GM18868 (cell line): ENCODE data around the gene FHOD1.

ENCODE experiments used
- ATAC-seq: cut with Tn5 transposase; IDR thresholded peaks from one replicate; pipeline ENCODE4 v1.9.1; 2021; ENCODE audit warnings: mild to moderate bottlenecking, moderate library complexity; ENCODE audit not compliant: unreplicated experiment

Gene FHOD1

GRCh38 chr16:67277999-67278772, 30.9 kb upstream of the FHOD1 start:
- ATAC-seq, result no peak

DNA sequence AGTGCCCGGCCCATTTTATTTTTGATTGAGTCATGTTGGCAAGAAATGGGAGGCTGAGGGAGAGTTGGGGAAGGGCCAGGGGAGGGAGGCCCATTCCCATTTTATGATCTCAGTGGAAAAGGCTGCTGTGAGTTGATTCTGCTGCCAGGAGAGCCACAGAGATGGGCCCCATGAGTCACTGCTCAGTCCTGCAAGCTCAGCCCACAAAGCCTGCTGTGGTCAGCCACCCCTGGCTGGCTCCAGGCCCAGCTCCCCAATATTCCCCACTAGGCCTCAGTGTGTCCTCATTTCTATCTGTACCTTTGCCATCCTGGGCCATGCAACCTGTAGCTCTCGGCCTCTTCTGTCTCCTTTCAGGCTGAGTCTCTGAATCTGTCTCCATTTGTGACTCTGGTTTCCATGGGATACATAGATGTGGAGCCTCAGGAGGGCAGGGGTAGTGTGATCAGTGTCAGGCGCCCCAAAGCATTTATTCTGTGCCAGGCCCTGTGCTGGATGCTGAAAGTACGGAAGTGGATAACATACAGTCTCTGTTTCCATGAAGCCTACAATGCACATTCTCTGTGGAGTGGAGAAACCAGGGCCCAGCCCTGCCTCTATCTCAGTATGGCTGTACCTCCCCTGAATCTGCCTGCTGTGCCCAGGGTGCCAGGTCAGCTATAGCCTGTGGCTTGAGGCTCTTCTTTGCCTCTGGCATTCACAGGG, 30.2 kb upstream of the FHOD1 start:
- no peak for ATAC-seq

DNA sequence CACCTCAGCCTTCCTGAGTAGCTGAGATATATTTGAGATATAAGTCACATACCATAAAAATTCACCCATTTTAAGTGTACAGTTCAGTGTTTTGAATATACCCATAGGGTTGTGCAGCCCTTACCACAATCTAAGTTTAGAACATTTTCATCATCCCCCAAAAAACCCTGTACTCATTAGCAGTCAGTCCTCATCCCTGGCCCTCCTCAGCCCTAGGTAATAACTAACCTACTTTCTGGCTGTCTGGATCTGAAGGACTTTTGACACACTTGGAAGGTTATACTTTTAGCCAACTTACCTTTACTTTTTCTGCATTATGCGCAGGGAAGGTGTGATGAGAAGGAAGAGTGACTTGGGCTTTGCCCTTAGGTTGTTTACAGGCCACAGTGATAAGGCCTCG, 28.0 kb upstream of the FHOD1 start:
- no peak for ATAC-seq

DNA sequence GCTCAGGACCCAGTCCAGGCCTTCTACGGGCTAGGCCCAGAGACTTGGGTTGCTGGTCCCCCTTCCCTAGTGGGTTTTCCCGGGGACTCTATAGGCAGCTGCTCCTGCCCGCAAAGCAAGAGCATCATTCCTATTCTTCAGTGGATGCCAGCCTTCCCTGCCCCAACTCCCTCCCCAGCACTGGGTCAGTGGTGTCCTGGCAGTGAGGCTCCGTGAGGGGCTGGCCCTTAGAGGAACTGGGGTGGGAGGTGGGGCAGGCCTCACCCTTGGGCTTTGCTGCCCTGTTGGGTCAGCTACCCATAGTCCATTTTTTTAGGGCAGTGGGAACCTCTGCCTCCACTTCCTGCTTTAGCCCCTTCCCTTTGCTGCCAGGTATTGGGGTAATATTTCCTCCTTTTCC, 24.2 kb upstream of the FHOD1 start:
- no peak for ATAC-seq

DNA sequence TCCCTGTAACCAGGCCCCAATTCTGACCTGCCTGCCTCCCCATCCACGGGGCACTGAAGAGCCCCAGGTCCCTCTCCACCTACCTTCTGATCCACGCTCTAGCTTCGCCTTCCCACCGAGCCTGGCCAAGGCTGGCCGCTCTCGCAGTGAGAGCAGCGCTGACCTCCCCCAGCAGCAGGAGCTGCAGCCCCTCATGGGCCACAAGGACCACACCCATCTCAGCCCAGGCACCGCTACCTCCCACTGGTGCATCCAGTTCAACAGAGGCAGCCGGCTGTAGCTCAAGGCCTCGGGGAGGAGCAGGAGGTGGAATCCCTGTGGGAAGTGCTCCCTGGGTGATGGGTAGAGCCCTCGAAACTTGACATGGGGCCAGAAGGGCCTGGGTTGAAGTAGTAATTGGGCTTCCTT, 23.7 kb upstream of the FHOD1 start:
- no peak for ATAC-seq

GRCh38 chr16:67269766-67270165, 22.5 kb upstream of the FHOD1 start:
- no peak for ATAC-seq

DNA sequence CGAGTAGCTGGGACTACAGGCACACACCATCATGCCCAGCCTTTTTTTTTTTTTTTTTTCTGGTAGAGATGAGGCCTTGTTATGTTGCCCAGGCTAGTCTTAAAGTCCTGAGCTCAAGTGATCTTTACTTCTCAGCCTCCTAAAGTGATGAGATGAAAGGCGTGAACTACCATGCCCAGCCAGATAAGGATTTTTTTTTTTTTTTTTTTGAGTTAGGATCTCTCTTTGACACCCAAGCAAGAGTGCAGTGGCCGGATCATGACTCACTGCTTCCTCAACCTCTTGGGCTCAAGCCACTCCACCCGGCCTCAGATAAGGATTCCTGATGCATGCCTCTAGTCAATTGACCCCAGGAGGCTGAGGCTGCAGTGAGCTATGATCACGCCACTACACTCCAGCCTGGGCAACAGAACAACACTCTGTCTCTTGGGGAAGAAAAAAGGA, 20.9 kb upstream of the FHOD1 start:
- ATAC-seq, result no peak

DNA sequence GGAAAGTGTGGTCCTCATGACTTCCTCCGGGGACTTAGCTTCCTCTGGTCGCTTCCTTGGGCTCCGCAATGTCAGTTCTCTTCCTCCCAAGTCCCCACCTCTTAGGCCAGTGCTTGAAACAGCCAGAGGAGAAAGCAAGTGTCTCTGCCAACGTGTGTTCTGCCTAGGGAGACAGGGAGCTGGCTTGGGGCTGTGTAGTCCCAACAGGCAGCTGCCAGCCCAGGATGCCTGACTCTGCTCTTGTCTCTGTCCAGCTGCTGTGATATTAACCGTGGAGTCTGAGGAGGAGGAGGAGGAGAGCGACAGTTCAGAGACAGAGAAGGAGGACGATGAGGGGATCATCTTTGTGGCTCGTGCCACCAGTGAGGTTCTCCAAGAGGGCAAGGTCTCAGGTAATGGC, 18.6 kb upstream of the FHOD1 start:
- ATAC-seq, result no peak

GRCh38 chr16:67264866-67265265, 17.6 kb upstream of the FHOD1 start:
- no peak for ATAC-seq

DNA sequence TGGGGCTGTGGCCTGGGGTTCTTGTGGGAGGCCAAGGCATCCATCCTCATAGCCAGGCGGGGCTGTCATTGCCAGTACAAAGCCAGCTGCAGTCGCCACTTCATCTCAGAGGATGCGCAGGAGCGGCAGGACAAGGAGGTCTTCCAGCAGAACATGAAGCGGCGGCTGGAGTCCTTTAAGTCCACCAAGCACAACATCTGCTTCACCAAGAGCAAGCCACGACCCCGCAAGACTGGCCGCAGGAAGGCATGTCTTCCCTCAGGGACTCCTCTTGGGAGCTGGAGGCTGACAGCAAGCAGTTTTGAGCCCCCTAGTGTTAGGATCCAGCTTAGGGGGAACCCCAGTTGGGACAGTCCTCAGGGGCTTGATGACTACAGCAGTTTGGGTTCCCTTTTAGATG, 17.0 kb upstream of the FHOD1 start:
- ATAC-seq, result no peak

- no peak for ATAC-seq
Measured at GRCh38 chr16:67263201-67263600, 15.9 kb upstream of the FHOD1 start.

- no peak for ATAC-seq
Measured at GRCh38 chr16:67260426-67261063, 13.3 kb upstream of the FHOD1 start.

- no peak for ATAC-seq
Measured at GRCh38 chr16:67259705-67260104, 12.4 kb upstream of the FHOD1 start.

DNA sequence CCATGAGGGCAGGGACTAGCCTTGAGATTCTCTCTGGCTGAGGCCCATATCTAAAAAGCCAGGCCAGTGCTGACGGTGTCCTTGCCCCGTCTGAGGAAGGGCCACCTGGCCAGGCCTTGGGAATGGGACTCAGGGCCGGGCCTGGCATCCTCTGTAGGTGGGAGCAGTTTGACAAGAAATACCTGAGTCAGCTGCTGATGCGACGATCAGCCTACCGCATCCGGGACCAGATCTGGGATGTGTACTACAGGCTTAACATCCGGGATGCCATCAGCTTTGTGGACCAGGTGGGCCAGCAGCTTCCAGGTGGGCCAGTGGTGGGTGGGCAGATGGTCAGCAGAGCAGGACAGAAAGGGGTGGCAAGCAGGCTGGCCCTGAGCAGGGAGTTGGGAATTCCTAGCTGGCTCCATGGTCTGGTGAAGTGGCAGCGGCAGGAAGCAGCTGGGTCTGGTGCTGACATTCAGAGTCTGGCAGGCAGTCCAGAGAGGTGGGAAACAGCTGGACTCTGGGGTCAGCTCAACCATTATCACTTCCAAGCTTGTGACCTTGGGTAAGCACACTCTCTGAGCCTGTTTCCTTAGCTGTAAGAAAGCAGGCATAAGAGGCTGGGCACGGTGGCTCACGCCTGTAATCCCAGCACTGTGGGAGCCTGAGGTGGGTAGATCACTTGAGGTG, 11.0 kb upstream of the FHOD1 start:
- ATAC-seq, result no peak

GRCh38 chr16:67257486-67258160, 10.3 kb upstream of the FHOD1 start:
- no peak for ATAC-seq

DNA sequence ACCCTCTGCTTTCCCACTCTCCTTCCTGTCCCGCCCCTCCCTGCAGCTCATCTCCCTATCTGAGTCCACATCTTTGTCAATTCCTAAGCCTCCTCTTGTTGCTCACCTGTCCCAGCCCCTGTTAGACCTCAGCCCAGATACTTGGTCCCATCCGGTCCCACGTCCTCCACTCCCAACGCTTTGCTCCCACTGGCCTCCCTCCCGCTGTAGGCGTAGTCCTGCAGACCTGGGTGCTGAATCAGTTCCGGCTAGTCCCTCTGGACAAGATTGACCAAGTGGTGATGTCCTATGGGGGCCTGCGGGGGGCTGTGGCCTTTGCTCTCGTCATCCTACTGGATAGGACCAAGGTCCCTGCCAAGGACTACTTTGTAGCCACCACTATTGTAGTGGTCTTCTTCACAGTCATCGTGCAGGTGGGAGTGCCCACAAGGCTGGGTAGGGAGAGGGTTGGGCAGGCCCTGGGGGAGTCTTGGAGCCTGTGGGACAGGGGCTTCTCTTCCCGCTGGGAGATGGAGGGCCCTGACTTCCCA, 9.5 kb upstream of the FHOD1 start:
- no peak for ATAC-seq

GRCh38 chr16:67255553-67256221, 8.4 kb upstream of the FHOD1 start:
- no peak for ATAC-seq

- ATAC-seq, result no peak
Measured at GRCh38 chr16:67254801-67255552, 7.7 kb upstream of the FHOD1 start.
